HUES6 (cell line): ENCODE measurements around the gene TM7SF2.
A peak's percentile ranks its signal among the peaks of the same experiment; 100 is the strongest.

Source experiments
- H3K27ac ChIP-seq: 2 replicates; pipeline ENCODE4 v1.7.0; 2013; ENCODE audit warnings: low read depth, mild to moderate bottlenecking, low read length, inconsistent platforms
- H3K27me3 ChIP-seq: 2 replicates; pipeline ENCODE4 v1.6.1; 2013; ENCODE audit warnings: low read length; ENCODE audit not compliant: control insufficient read depth, insufficient read depth
- H3K36me3 ChIP-seq: 2 replicates; pipeline ENCODE4 v1.6.1; 2013; ENCODE audit warnings: low read length; ENCODE audit not compliant: control insufficient read depth, insufficient read depth
- H3K4me1 ChIP-seq: 2 replicates; pipeline ENCODE4 v1.6.1; 2013; ENCODE audit warnings: low read length; ENCODE audit not compliant: control insufficient read depth, insufficient read depth
- H3K4me3 ChIP-seq: 2 replicates; pipeline ENCODE4 v1.5.1; 2013; ENCODE audit warnings: low read depth, low read length
- H3K9ac ChIP-seq: one replicate; pipeline ENCODE4 v1.6.1; 2013; ENCODE audit warnings: mild to moderate bottlenecking, low read length
- H3K9me3 ChIP-seq: 2 replicates; pipeline ENCODE4 v1.6.1; 2013; ENCODE audit warnings: low read depth, low read length; ENCODE audit not compliant: control insufficient read depth, insufficient read depth

TM7SF2 gene

GRCh38 chr11:65078151-65078550 lies 33.5 kb upstream of the TM7SF2 start:
- no peaks in the 10 kb centered on the region for H3K9me3 ChIP-seq
- H3K36me3 ChIP-seq, result peaks cover 62% of the 10 kb centered on the region
- no peak overlapping the region for H3K4me3 ChIP-seq
- no peak overlapping the region for H3K27ac ChIP-seq
- no peak overlapping the region for H3K9ac ChIP-seq
- peaks cover 6% of the 10 kb centered on the region for H3K4me1 ChIP-seq
- H3K27me3 ChIP-seq, result no peaks in the 10 kb centered on the region

- no peak overlapping the region for H3K9ac ChIP-seq
- H3K9me3 ChIP-seq, result no peaks in the 10 kb centered on the region
- H3K27ac ChIP-seq, result no peak overlapping the region
- peaks cover 6% of the 10 kb centered on the region for H3K4me1 ChIP-seq
- no peaks in the 10 kb centered on the region for H3K27me3 ChIP-seq
- H3K4me3 ChIP-seq, result no peak overlapping the region
- peaks cover 62% of the 10 kb centered on the region for H3K36me3 ChIP-seq
Observed at GRCh38 chr11:65078786-65079342, 32.8 kb upstream of the TM7SF2 start.

GRCh38 chr11:65083134-65083833 lies 28.4 kb upstream of the TM7SF2 start:
- no peaks in the 10 kb centered on the region for H3K27me3 ChIP-seq
- peak overlapping the region; percentile 97 for H3K27ac ChIP-seq
- H3K9ac ChIP-seq, result peak overlapping the region; percentile 99
- H3K36me3 ChIP-seq, result peaks cover 70% of the 10 kb centered on the region
- no peaks in the 10 kb centered on the region for H3K9me3 ChIP-seq
- H3K4me1 ChIP-seq, result peaks cover 6% of the 10 kb centered on the region
- H3K4me3 ChIP-seq, result peak overlapping the region; percentile 98

GRCh38 chr11:65083834-65084597 lies 27.7 kb upstream of the TM7SF2 start, which contains the start of the genes CDCA5 and ZFPL1:
Gene CDCA5, minus strand, starts transcription at chr11:65084040. Its CDS starts 62 bp downstream, at chr11:65083978.
Gene ZFPL1, plus strand, starts transcription at chr11:65084222. Its CDS starts 477 bp downstream, at chr11:65084699.
- H3K9me3 ChIP-seq, result no peaks in the 10 kb centered on the region
- no peaks in the 10 kb centered on the region for H3K27me3 ChIP-seq
- H3K36me3 ChIP-seq, result peaks cover 70% of the 10 kb centered on the region
- peaks cover 6% of the 10 kb centered on the region for H3K4me1 ChIP-seq
- peak within 1 kb of the TSS; percentile 98 for H3K4me3 ChIP-seq
- peak within 1 kb of the TSS; percentile 97 for H3K27ac ChIP-seq
- H3K9ac ChIP-seq, result peak within 1 kb of the TSS; percentile 99

GRCh38 chr11:65084598-65085375 lies 26.9 kb upstream of the TM7SF2 start:
- Histone ChIP-seq H3K36me3 (peaks cover 70% of the 10 kb centered on the region), H3K9ac (peak overlapping the region; percentile 99)

GRCh38 chr11:65085446-65085845 lies 26.2 kb upstream of the TM7SF2 start:
- Histone ChIP-seq H3K27ac (no peak overlapping the region), H3K4me3 (no peak overlapping the region), H3K9ac (no peak overlapping the region)

More at GRCh38 chr11:65084598-65085375, 26.9 kb upstream of the TM7SF2 start:
- no peak overlapping the region for H3K27ac ChIP-seq
- H3K4me1 ChIP-seq, result peaks cover 6% of the 10 kb centered on the region
- peak overlapping the region; percentile 98 for H3K4me3 ChIP-seq
- H3K27me3 ChIP-seq, result no peaks in the 10 kb centered on the region
- H3K9me3 ChIP-seq, result no peaks in the 10 kb centered on the region

GRCh38 chr11:65086809-65087208 lies 24.9 kb upstream of the TM7SF2 start:
- no peak overlapping the region for H3K4me3 ChIP-seq
- H3K9ac ChIP-seq, result no peak overlapping the region
- H3K27me3 ChIP-seq, result no peaks in the 10 kb centered on the region
- H3K36me3 ChIP-seq, result peaks cover 54% of the 10 kb centered on the region
- H3K27ac ChIP-seq, result no peak overlapping the region
- H3K9me3 ChIP-seq, result no peaks in the 10 kb centered on the region
- H3K4me1 ChIP-seq, result peaks cover 6% of the 10 kb centered on the region

More at GRCh38 chr11:65085446-65085845, 26.2 kb upstream of the TM7SF2 start:
- peaks cover 6% of the 10 kb centered on the region for H3K4me1 ChIP-seq
- H3K9me3 ChIP-seq, result no peaks in the 10 kb centered on the region
- no peaks in the 10 kb centered on the region for H3K27me3 ChIP-seq
- H3K36me3 ChIP-seq, result peaks cover 66% of the 10 kb centered on the region

- Histone ChIP-seq H3K9ac (no peak overlapping the region), H3K4me1 (peaks cover 6% of the 10 kb centered on the region), H3K9me3 (no peaks in the 10 kb centered on the region), H3K27me3 (no peaks in the 10 kb centered on the region), H3K4me3 (no peak overlapping the region), H3K36me3 (peaks cover 50% of the 10 kb centered on the region), H3K27ac (no peak overlapping the region)
Observed at GRCh38 chr11:65087216-65087615, 24.5 kb upstream of the TM7SF2 start.

- no peaks in the 10 kb centered on the region for H3K27me3 ChIP-seq
- H3K27ac ChIP-seq, result no peak overlapping the region
- no peak overlapping the region for H3K9ac ChIP-seq
- H3K4me3 ChIP-seq, result no peak overlapping the region
- peaks cover 3% of the 10 kb centered on the region for H3K4me1 ChIP-seq
- no peaks in the 10 kb centered on the region for H3K9me3 ChIP-seq
- H3K36me3 ChIP-seq, result peaks cover 47% of the 10 kb centered on the region
Observed at GRCh38 chr11:65087827-65088226, 23.8 kb upstream of the TM7SF2 start.

- Histone ChIP-seq H3K4me1 (no peaks in the 10 kb centered on the region), H3K36me3 (peaks cover 43% of the 10 kb centered on the region), H3K27ac (no peak overlapping the region), H3K9me3 (no peaks in the 10 kb centered on the region), H3K9ac (no peak overlapping the region), H3K27me3 (no peaks in the 10 kb centered on the region), H3K4me3 (no peak overlapping the region)
Observed at GRCh38 chr11:65089621-65090020, 22.1 kb upstream of the TM7SF2 start.
